Smooth muscle cell of bladder (primary cell): ENCODE measurements around the gene SSX4B. TPM values are rescaled to one million over a fixed set of nuclear protein-coding genes. Genes with fewer than 3 reads are reported as not detected.

Experiments used
- total RNA-seq: library from RNA; depleted of rRNA; stranded (reverse); fragments of >200 nt; gene quantifications from 2 replicates; pipeline ENCODE4 v1.2.3, GENCODE V29; 2014

SSX4B gene, protein sequence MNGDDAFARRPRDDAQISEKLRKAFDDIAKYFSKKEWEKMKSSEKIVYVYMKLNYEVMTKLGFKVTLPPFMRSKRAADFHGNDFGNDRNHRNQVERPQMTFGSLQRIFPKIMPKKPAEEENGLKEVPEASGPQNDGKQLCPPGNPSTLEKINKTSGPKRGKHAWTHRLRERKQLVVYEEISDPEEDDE
- not detected in 2 replicates for total RNA-seq

DNA sequence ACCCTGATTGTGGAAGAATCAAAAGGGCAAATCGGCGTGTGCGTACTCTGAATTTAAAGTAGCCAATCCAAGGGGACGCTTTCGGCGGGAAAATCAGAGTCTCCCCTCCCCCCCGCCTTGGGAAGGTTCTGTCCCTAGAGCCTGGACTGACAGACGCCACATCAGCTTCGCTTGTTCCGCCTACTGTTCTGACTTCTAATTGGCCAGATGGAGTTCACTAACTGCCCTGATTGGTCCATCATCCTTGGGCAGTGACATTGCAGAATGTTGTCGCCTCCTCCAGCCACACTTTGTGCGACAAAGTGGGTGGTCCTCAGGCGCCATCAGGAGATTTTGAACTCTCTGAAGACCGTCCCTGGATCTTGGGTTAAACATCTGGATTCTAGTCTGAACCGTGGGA, at the start of gene SSX4B:
SSX4B (minus strand) TSS at position 101 of the 400 bp plus-strand sequence. CDS start 588 bp downstream, outside the sequence.

DNA sequence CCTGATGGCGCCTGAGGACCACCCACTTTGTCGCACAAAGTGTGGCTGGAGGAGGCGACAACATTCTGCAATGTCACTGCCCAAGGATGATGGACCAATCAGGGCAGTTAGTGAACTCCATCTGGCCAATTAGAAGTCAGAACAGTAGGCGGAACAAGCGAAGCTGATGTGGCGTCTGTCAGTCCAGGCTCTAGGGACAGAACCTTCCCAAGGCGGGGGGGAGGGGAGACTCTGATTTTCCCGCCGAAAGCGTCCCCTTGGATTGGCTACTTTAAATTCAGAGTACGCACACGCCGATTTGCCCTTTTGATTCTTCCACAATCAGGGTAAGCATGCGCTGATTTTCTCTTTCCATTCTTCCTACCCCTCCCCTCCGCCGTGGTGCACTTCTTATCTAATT, 28.5 kb downstream of the SSX4B start, which contains the start of gene SSX4:
SSX4 (plus strand) TSS at position 301 of the 400 bp plus-strand sequence. CDS start 515 bp downstream, outside the sequence.

DNA sequence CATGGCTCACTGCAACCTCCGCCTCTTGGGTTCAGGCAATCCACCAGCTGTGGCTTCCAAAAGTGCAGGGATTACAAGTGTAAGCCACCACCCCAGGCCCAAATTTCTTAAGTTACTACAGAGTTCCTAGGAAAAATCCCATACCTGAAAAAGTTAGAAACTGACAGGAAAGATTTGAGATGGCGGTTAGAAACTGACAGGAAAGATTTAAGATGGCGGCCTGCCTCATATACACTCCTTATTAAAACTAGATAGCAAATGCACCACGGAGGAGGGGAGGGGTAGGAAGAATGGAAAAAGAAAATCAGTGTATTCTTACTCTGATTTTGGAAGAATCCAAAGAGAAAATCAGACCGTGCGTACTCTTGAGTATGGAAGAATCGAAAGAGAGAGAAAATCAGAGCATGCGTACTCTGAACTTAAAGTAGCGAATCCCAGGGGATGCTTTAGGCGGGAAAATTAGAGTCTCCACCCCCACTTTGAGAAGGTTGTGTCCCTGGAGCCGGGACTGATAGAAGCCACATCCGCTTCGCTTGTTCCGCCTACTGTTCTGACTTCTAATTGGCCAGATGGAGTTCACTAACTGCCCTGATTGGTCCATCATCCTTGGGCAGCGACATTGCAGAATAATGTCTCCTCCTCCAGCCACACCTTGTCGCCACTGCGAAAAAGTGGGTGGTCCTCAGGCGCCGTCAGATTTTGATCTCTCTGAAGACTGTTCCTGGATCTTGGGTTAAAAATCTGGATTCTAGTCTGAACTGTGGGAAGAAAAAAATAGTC, 55.3 kb downstream of the SSX4B start, which contains the start of gene SSX3:
SSX3 (minus strand) TSS at position 389 of the 780 bp plus-strand sequence. CDS start 1,454 bp downstream, outside the sequence.

Other genes starting within 250 kb of the SSX4B start
- not detected in 2 replicates for gene SSX5, start 215.2 kb downstream of the SSX4B start, total RNA-seq
- gene SSX1, start 156.6 kb downstream of the SSX4B start, total RNA-seq: 0.18 TPM in 1 of 2 replicates, not detected in the other
- gene SSX3, start 55.3 kb downstream of the SSX4B start, total RNA-seq: not detected in 2 replicates
- not detected in 2 replicates for gene SSX4, start 28.4 kb downstream of the SSX4B start, total RNA-seq
- 23.3 and 40.4 TPM in 2 replicates for gene SLC38A5, start 58.3 kb upstream of the SSX4B start, total RNA-seq
- gene FTSJ1, start 64.2 kb upstream of the SSX4B start, total RNA-seq: 33.6 and 35.8 TPM in 2 replicates
- gene PORCN, start 97.0 kb upstream of the SSX4B start, total RNA-seq: 10.0 and 11.1 TPM in 2 replicates
- gene EBP, start 109.8 kb upstream of the SSX4B start, total RNA-seq: 50.1 and 72.2 TPM in 2 replicates
- gene TBC1D25, start 127.8 kb upstream of the SSX4B start, total RNA-seq: 3.7 and 5.4 TPM in 2 replicates
- 76.8 and 295 TPM in 2 replicates for gene RBM3, start 162.5 kb upstream of the SSX4B start, total RNA-seq
- 171 and 172 TPM in 2 replicates for gene WDR13, start 185.5 kb upstream of the SSX4B start, total RNA-seq